Measurements from ENCODE around the gene PRKCA.

DNA sequence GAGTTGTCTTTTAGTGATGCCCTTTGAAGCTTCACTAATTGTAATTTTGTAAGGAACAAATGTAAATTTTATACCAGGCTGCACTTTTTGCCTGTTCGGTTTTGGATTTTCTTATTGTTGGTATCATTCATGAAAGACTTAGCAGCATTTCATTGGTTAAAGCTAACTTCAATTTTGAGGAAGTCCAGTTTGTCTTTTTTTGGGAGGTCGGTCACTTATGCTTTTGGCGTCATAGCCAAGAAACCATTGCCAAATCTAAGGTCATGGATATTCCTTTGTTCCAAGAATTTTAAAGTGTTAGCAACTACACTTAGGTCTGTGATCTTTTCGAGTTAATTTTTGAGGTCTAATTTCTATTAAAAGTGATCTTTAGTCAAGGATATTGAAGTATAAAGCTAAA lies 77.1 kb downstream of the PRKCA start:
- TF ChIP-seq POLR2A (IDR thresholded peaks at IDR 0.05): no peak
- TF ChIP-seq, protein P1, sequence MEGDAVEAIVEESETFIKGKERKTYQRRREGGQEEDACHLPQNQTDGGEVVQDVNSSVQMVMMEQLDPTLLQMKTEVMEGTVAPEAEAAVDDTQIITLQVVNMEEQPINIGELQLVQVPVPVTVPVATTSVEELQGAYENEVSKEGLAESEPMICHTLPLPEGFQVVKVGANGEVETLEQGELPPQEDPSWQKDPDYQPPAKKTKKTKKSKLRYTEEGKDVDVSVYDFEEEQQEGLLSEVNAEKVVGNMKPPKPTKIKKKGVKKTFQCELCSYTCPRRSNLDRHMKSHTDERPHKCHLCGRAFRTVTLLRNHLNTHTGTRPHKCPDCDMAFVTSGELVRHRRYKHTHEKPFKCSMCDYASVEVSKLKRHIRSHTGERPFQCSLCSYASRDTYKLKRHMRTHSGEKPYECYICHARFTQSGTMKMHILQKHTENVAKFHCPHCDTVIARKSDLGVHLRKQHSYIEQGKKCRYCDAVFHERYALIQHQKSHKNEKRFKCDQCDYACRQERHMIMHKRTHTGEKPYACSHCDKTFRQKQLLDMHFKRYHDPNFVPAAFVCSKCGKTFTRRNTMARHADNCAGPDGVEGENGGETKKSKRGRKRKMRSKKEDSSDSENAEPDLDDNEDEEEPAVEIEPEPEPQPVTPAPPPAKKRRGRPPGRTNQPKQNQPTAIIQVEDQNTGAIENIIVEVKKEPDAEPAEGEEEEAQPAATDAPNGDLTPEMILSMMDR (IDR thresholded peaks at IDR 0.05): no peak

All from suprapubic skin (tissue), 3 donors.